ENCODE measurements around the gene LMAN1L.

DNA sequence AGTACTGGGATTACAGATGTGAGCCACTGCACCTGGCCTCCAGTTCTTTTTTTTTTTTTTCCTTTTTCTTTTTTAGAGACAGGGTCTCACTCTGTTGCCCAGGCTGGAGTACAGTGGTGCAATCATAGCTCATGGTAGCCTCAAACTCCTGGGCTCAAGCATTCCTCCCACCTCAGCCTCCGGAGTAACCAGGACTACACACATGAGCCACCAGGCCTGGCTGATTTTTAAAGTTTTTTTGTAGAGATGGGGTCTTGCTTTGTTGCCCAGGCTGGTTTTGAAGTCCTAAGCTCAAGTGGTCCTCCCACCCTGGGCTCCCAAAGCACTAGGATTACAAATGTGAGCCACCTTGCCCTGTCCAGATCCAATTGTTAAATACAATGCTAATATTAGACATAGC, 43.9 kb downstream of the LMAN1L start:
- TF ChIP-seq EZH2 (IDR thresholded peaks at IDR 0.05) (no peak), POLR2AphosphoS5 (IDR thresholded peaks at IDR 0.05; ENCODE audit: borderline replicate concordance, low read depth, low read length) (no peak), FOXP2 (optimal IDR thresholded peaks at IDR 0.05; ENCODE audit: control extremely low read depth, extremely low read length, insufficient read depth) (no peak)

Measured in SK-N-MC (cell line).